ENCODE measurements around the gene APOE. TPM values are rescaled to one million over a fixed set of nuclear protein-coding genes. Genes with fewer than 3 reads are reported as not detected.

The APOE gene
- total RNA-seq, 1 donor from 2014 or later = 13.1 TPM

- Mint-ChIP-seq H3K27ac (ENCODE audit: unreplicated experiment) (peak overlapping the region; percentile 4), H3K36me3 (ENCODE audit: low read depth) (peaks cover 19% of the 10 kb centered on the region), H3K27me3 (ENCODE audit: low read depth) (no peaks in the 10 kb centered on the region), H3K4me3 (no peak overlapping the region), H3K9me3 (no peaks in the 10 kb centered on the region), H3K4me1 (no peaks in the 10 kb centered on the region)
- no peak for DNase-seq (ENCODE audit: low read depth, low spot score)
- TF ChIP-seq CTCF (conservative IDR thresholded peaks at IDR 0.05) = no peak
Observed at GRCh38 chr19:44872661-44873060, 32.9 kb upstream of the APOE start.

- H3K27me3 Mint-ChIP-seq (ENCODE audit: low read depth) = no peaks in the 10 kb centered on the region
- no peak overlapping the region for H3K4me3 Mint-ChIP-seq
- TF ChIP-seq CTCF (conservative IDR thresholded peaks at IDR 0.05) = no peak
- no peak overlapping the region for H3K27ac Mint-ChIP-seq (ENCODE audit: unreplicated experiment)
- H3K9me3 Mint-ChIP-seq = no peaks in the 10 kb centered on the region
- H3K4me1 Mint-ChIP-seq = no peaks in the 10 kb centered on the region
- DNase-seq (ENCODE audit: low read depth, low spot score) = no peak
- peaks cover 17% of the 10 kb centered on the region for H3K36me3 Mint-ChIP-seq (ENCODE audit: low read depth)
Observed at GRCh38 chr19:44874317-44874716, 31.3 kb upstream of the APOE start.

- no peak for TF ChIP-seq CTCF (conservative IDR thresholded peaks at IDR 0.05)
- Mint-ChIP-seq H3K36me3 (ENCODE audit: low read depth) (peaks cover 14% of the 10 kb centered on the region), H3K4me1 (no peaks in the 10 kb centered on the region), H3K27me3 (ENCODE audit: low read depth) (no peaks in the 10 kb centered on the region), H3K4me3 (no peak overlapping the region), H3K9me3 (no peaks in the 10 kb centered on the region), H3K27ac (ENCODE audit: unreplicated experiment) (no peak overlapping the region)
- DNase-seq (ENCODE audit: low read depth, low spot score) = no peak
Observed at GRCh38 chr19:44875666-44876451, 29.7 kb upstream of the APOE start.

- H3K27ac Mint-ChIP-seq (ENCODE audit: unreplicated experiment) = no peak overlapping the region
- H3K4me3 Mint-ChIP-seq = no peak overlapping the region
- no peaks in the 10 kb centered on the region for H3K27me3 Mint-ChIP-seq (ENCODE audit: low read depth)
- no peaks in the 10 kb centered on the region for H3K4me1 Mint-ChIP-seq
- no peak for DNase-seq (ENCODE audit: low read depth, low spot score)
- H3K9me3 Mint-ChIP-seq = no peaks in the 10 kb centered on the region
- TF ChIP-seq CTCF (conservative IDR thresholded peaks at IDR 0.05) = no peak
- peaks cover 14% of the 10 kb centered on the region for H3K36me3 Mint-ChIP-seq (ENCODE audit: low read depth)
Observed at GRCh38 chr19:44876930-44877535, 28.6 kb upstream of the APOE start.

- Mint-ChIP-seq H3K27ac (ENCODE audit: unreplicated experiment) (no peak overlapping the region), H3K9me3 (no peaks in the 10 kb centered on the region), H3K27me3 (ENCODE audit: low read depth) (no peaks in the 10 kb centered on the region), H3K36me3 (ENCODE audit: low read depth) (peaks cover 4% of the 10 kb centered on the region), H3K4me1 (no peaks in the 10 kb centered on the region), H3K4me3 (no peak overlapping the region)
- DNase-seq (ENCODE audit: low read depth, low spot score) = no peak
- no peak for TF ChIP-seq CTCF (conservative IDR thresholded peaks at IDR 0.05)
Observed at GRCh38 chr19:44878120-44878865, 27.3 kb upstream of the APOE start.
